ENCODE measurements around the gene C22orf39. TPM values are rescaled to one million over a fixed set of nuclear protein-coding genes. Genes with fewer than 3 reads are reported as not detected.

Gene C22orf39
- total and polyA plus RNA-seq, 4 experiments from 2014 or later: 40.5 to 58.3 (median 48.9) TPM

DNA sequence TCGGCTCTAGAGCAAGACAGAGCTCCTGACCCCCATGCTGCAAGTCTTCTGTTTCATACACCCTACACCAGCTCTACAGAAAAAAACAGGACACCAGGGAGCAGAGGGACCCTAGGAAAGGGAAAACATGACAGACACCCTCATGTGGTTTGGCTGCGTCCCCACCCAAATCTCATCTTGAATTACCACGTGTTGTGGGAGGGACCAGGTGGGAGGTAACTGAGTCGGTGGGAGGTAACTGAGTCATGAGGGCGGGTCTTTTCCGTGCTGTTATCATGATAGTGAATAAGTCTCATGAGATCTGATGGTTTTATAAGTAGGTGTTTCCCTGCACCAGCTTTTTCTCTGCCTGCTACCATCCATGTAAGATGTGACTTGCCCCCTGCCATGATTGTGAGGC lies 6.6 kb upstream of the C22orf39 start:
- H3K4me3 ChIP-seq (ENCODE audit: low read length in 2 of 2): no peak overlapping the region
- Mint-ChIP-seq H3K9me3 (no peaks in the 10 kb centered on the region), H3K4me3 (no peak overlapping the region), H3K36me3 (peaks cover 24 to 71% of the 10 kb centered on the region in 2 donors), H3K4me1 (peaks cover 0 to 5% (median 2%) of the 10 kb centered on the region in 4 donors), H3K27me3 (no peaks in the 10 kb centered on the region), H3K27ac (peak overlapping the region in 5 of 7 donors; percentile 1 to 70 (median 37))
- H3K4me1 ChIP-seq (ENCODE audit: insufficient read depth, low read length): no peaks in the 10 kb centered on the region
- H3K27ac ChIP-seq (ENCODE audit: low read depth, low read length): no peak overlapping the region
- no peaks in the 10 kb centered on the region for H3K27me3 ChIP-seq (ENCODE audit: insufficient read depth, low read length)
- H3K36me3 ChIP-seq (ENCODE audit: insufficient read depth, low read length): peaks cover 60% of the 10 kb centered on the region
- H3K9me3 ChIP-seq (ENCODE audit: control insufficient read depth in 1 of 2, low read length in 2 of 2): no peaks in the 10 kb centered on the region
- no peak for DNase-seq
- POLR2A ChIA-PET (ENCODE audit: partially characterized antibody): no interaction called here
- CTCF ChIA-PET (ENCODE audit: partially characterized antibody): interaction anchor here (1.3 kb wide), 1 partner anchor 13 kb away, joined by 3 read pairs; no protein-coding TSS in a partner anchor
- intact Hi-C loops (cut with micrococcal nuclease): no loop called here

GRCh38 chr22:19453718-19454117 lies 6.2 kb upstream of the C22orf39 start:
- peaks cover 24 to 70% of the 10 kb centered on the region in 2 donors for H3K36me3 Mint-ChIP-seq
- CTCF ChIA-PET (ENCODE audit: partially characterized antibody): interaction anchor here (1.2 to 1.3 kb wide), 2 partner anchors 13 to 176 kb away, joined by 3 to 4 read pairs; no protein-coding TSS in a partner anchor

DNA sequence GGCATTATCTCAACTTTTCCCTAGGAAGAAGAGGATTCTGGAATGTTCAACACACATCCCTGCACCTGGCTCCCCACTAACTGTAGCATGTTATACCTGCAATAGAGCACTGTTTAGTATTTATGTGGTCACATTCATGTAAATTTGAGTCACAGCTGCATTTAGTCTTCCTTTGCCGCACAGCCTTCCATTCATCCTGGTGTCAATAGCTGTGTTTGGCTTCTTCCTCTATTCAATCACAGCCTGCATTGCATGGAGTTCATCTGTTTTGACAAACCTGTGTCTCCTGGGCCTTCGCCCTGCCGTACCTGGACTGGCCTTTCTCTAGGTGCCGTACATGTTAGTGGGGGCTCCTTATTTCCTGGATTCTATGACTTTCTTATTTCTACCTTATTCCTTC lies 4.1 kb upstream of the C22orf39 start:
- no peaks in the 10 kb centered on the region for H3K27me3 Mint-ChIP-seq
- H3K4me3 Mint-ChIP-seq: no peak overlapping the region
- no peak for DNase-seq
- no peaks in the 10 kb centered on the region for H3K27me3 ChIP-seq (ENCODE audit: insufficient read depth, low read length)
- peaks cover 47% of the 10 kb centered on the region for H3K36me3 ChIP-seq (ENCODE audit: insufficient read depth, low read length)
- H3K4me1 ChIP-seq (ENCODE audit: insufficient read depth, low read length): peaks cover 13% of the 10 kb centered on the region
- H3K9me3 ChIP-seq (ENCODE audit: control insufficient read depth in 1 of 2, low read length in 2 of 2): no peaks in the 10 kb centered on the region
- H3K9me3 Mint-ChIP-seq: no peaks in the 10 kb centered on the region
- H3K27ac ChIP-seq (ENCODE audit: low read depth, low read length): no peak overlapping the region
- H3K4me1 Mint-ChIP-seq: peaks cover 10 to 26% (median 19%) of the 10 kb centered on the region in 4 donors
- ChIA-PET CTCF (ENCODE audit: partially characterized antibody) (no interaction called here), POLR2A (ENCODE audit: partially characterized antibody) (interaction anchor here (3.5 kb wide), 1 partner anchor 20 kb away, joined by 16 read pairs; the partner anchor contains the start of genes HIRA and MRPL40)
- H3K4me3 ChIP-seq (ENCODE audit: low read length in 2 of 2): no peak overlapping the region
- peak overlapping the region in 3 of 7 donors; percentile 36 to 71 (median 61) for H3K27ac Mint-ChIP-seq
- peaks cover 13 to 59% of the 10 kb centered on the region in 2 donors for H3K36me3 Mint-ChIP-seq
- intact Hi-C loops (cut with micrococcal nuclease): no loop called here

More at GRCh38 chr22:19453718-19454117, 6.2 kb upstream of the C22orf39 start:
- peak overlapping the region in 2 of 7 donors; percentile 14 to 70 for H3K27ac Mint-ChIP-seq
- H3K4me1 Mint-ChIP-seq: peaks cover 0 to 10% (median 4%) of the 10 kb centered on the region in 4 donors
- Histone ChIP-seq H3K4me3 (ENCODE audit: low read length in 2 of 2) (no peak overlapping the region), H3K36me3 (ENCODE audit: insufficient read depth, low read length) (peaks cover 60% of the 10 kb centered on the region), H3K27me3 (ENCODE audit: insufficient read depth, low read length) (no peaks in the 10 kb centered on the region), H3K9me3 (ENCODE audit: control insufficient read depth in 1 of 2, low read length in 2 of 2) (no peaks in the 10 kb centered on the region), H3K27ac (ENCODE audit: low read depth, low read length) (no peak overlapping the region), H3K4me1 (ENCODE audit: insufficient read depth, low read length) (peaks cover 2% of the 10 kb centered on the region)
- no peaks in the 10 kb centered on the region for H3K9me3 Mint-ChIP-seq
- intact Hi-C loops (cut with micrococcal nuclease): no loop called here
- POLR2A ChIA-PET (ENCODE audit: partially characterized antibody): interaction anchor here (3.5 kb wide), 1 partner anchor 22 kb away, joined by 16 read pairs; the partner anchor contains the start of genes HIRA and MRPL40
- H3K27me3 Mint-ChIP-seq: no peaks in the 10 kb centered on the region
- DNase-seq: no peak
- no peak overlapping the region for H3K4me3 Mint-ChIP-seq

GRCh38 chr22:19450363-19451175 lies 3.1 kb upstream of the C22orf39 start:
- H3K4me1 ChIP-seq (ENCODE audit: insufficient read depth, low read length): peaks cover 22% of the 10 kb centered on the region
- no peaks in the 10 kb centered on the region for H3K27me3 ChIP-seq (ENCODE audit: insufficient read depth, low read length)
- Mint-ChIP-seq H3K36me3 (peaks cover 13 to 57% of the 10 kb centered on the region in 2 donors), H3K4me1 (peaks cover 15 to 34% (median 25%) of the 10 kb centered on the region in 4 donors), H3K4me3 (no peak overlapping the region), H3K27me3 (no peaks in the 10 kb centered on the region), H3K27ac (peak overlapping the region in 3 of 7 donors; percentile 56 to 85 (median 71)), H3K9me3 (no peaks in the 10 kb centered on the region)
- intact Hi-C loops (cut with micrococcal nuclease): no loop called here
- peaks cover 37% of the 10 kb centered on the region for H3K36me3 ChIP-seq (ENCODE audit: insufficient read depth, low read length)
- no peak for DNase-seq
- no peak overlapping the region for H3K27ac ChIP-seq (ENCODE audit: low read depth, low read length)
- ChIA-PET POLR2A (ENCODE audit: partially characterized antibody) (interaction anchor here (3.5 kb wide), 1 partner anchor 19 kb away, joined by 16 read pairs; the partner anchor contains the start of genes HIRA and MRPL40), CTCF (ENCODE audit: partially characterized antibody) (no interaction called here)
- H3K4me3 ChIP-seq (ENCODE audit: low read length in 2 of 2): no peak overlapping the region
- H3K9me3 ChIP-seq (ENCODE audit: control insufficient read depth in 1 of 2, low read length in 2 of 2): no peaks in the 10 kb centered on the region

GRCh38 chr22:19449422-19449767 lies 1.9 kb upstream of the C22orf39 start:
- H3K27me3 ChIP-seq (ENCODE audit: insufficient read depth, low read length): no peaks in the 10 kb centered on the region
- peaks cover 34% of the 10 kb centered on the region for H3K4me1 ChIP-seq (ENCODE audit: insufficient read depth, low read length)
- H3K36me3 ChIP-seq (ENCODE audit: insufficient read depth, low read length): peaks cover 29% of the 10 kb centered on the region
- H3K4me1 Mint-ChIP-seq: peaks cover 23 to 46% (median 34%) of the 10 kb centered on the region in 4 donors
- CTCF ChIA-PET (ENCODE audit: partially characterized antibody): no interaction called here
- H3K9me3 Mint-ChIP-seq: no peaks in the 10 kb centered on the region
- H3K27ac Mint-ChIP-seq: peak overlapping the region in 6 of 7 donors; percentile 22 to 79 (median 42)
- POLR2A ChIA-PET (ENCODE audit: partially characterized antibody): no interaction called here
- H3K27me3 Mint-ChIP-seq: no peaks in the 10 kb centered on the region
- no peak for DNase-seq
- H3K4me3 Mint-ChIP-seq: peak overlapping the region in 2 of 8 donors; percentile 38
- intact Hi-C loops (cut with micrococcal nuclease): no loop called here
- no peak overlapping the region for H3K27ac ChIP-seq (ENCODE audit: low read depth, low read length)
- no peaks in the 10 kb centered on the region for H3K9me3 ChIP-seq (ENCODE audit: control insufficient read depth in 1 of 2, low read length in 2 of 2)
- peaks cover 10 to 57% of the 10 kb centered on the region in 2 donors for H3K36me3 Mint-ChIP-seq
- no peak overlapping the region for H3K4me3 ChIP-seq (ENCODE audit: low read length in 2 of 2)

DNA sequence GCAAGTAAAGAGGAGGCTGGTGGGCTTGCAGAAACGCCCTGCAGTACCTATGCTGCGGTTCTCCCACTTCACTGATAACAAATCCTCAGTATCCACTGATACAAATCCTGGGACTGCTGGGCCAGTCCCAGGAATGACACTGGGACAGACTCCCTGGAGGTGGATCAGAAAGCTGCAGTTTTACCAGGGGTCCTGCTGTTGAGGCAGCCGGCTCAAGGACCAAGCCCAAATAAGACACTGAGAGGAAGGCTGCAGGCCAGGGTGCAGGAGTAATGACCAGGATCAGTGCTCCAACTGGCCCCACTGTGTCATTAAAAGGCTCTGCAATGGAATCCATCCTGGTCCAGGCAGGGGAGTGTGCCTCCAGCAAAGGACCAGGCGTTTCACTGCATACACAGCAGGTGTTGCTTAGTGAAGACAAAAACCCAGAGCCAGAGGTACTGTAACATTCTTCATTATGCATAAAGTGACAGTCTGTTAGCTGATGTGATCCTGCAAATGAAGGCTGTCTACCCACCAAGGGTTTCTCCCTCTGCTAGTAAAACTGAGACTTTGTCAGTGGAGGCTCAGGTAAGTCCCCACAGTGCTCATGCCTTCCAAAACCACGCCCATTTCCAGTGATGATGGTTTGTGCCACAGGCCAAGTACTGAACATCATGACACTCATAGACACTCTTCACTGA lies 1.4 kb upstream of the C22orf39 start:
- Histone ChIP-seq H3K36me3 (ENCODE audit: insufficient read depth, low read length) (peaks cover 29% of the 10 kb centered on the region), H3K9me3 (ENCODE audit: control insufficient read depth in 1 of 2, low read length in 2 of 2) (no peaks in the 10 kb centered on the region), H3K4me3 (ENCODE audit: low read length in 2 of 2) (no peak overlapping the region), H3K27me3 (ENCODE audit: insufficient read depth, low read length) (no peaks in the 10 kb centered on the region), H3K27ac (ENCODE audit: low read depth, low read length) (no peak overlapping the region), H3K4me1 (ENCODE audit: insufficient read depth, low read length) (peaks cover 37% of the 10 kb centered on the region)
- no peaks in the 10 kb centered on the region for H3K27me3 Mint-ChIP-seq
- DNase-seq: no peak
- peaks cover 5 to 55% of the 10 kb centered on the region in 2 donors for H3K36me3 Mint-ChIP-seq
- H3K27ac Mint-ChIP-seq: peak overlapping the region in 6 of 7 donors; percentile 56 to 99 (median 76)
- ChIA-PET CTCF (ENCODE audit: partially characterized antibody) (no interaction called here), POLR2A (ENCODE audit: partially characterized antibody) (interaction anchor here (2.1 to 6.4 kb wide), 3 partner anchors 16 to 29 kb away, joined by 6 to 112 read pairs (median 33); partner anchors contain the start of genes CDC45, HIRA, MRPL40 and UFD1)
- peaks cover 25 to 49% (median 38%) of the 10 kb centered on the region in 4 donors for H3K4me1 Mint-ChIP-seq
- no peaks in the 10 kb centered on the region for H3K9me3 Mint-ChIP-seq
- intact Hi-C loops (cut with micrococcal nuclease): no loop called here
- peak overlapping the region; percentile 38 to 98 (median 92) for H3K4me3 Mint-ChIP-seq

Data from CD4-positive, alpha-beta memory T cell (primary cell).